Measurements from ENCODE around the gene TRIM7. TPM values are rescaled to one million over a fixed set of nuclear protein-coding genes. Genes with fewer than 3 reads are reported as not detected.

TRIM7 gene
- total and polyA plus RNA-seq, 9 of the 15 experiments (the other 6 are each of a cell fraction or from before 2014, with no cell fraction given), result 2.6 to 14.9 (median 8.9) TPM

GRCh38 chr5:181243564-181244343 is 38.8 kb upstream of the TRIM7 start, which contains the start of gene RACK1 (continued):
- TF ChIP-seq ZNF740 (CRISPR knock-in tag; IDR thresholded peaks at IDR 0.05) (peak; percentile 77), ZNF740 (tag; IDR thresholded peaks at IDR 0.05) (peak in 1 of 2 experiments; percentile 39; a peak in 2 of 4 replicates), FOXK1 (CRISPR knock-in tag; IDR thresholded peaks at IDR 0.05; ENCODE audit: borderline replicate concordance) (peak; percentile 77; the same call in 1 of the 2 replicates), YY1 (IDR thresholded peaks at IDR 0.05; ENCODE audit: borderline replicate concordance in 1 of 3, control insufficient read depth in 1 of 3, extremely low read depth in 1 of 3, insufficient read depth in 3 of 3, insufficient read length in 1 of 3, insufficient replicate concordance in 2 of 3, low read depth in 1 of 3, low read length in 2 of 3) (peak; percentile 98 to 100 (median 99)), ARNT (IDR thresholded peaks at IDR 0.05) (peak in 1 of 2 experiments; percentile 67; a peak in 2 of 4 replicates), EHMT2 (IDR thresholded peaks at IDR 0.05) (no peak), PCBP1 (IDR thresholded peaks at IDR 0.05; ENCODE audit: low read depth, low read length, poor library complexity, severe bottlenecking) (peak; percentile 66), SIX5 (IDR thresholded peaks at IDR 0.05; ENCODE audit: borderline replicate concordance in 1 of 2, insufficient read depth in 1 of 2, low read depth in 1 of 2, low read length in 2 of 2) (peak; percentile 28 to 39; a peak in 2 of 4 replicates)
- TF ChIP-seq, protein P1, sequence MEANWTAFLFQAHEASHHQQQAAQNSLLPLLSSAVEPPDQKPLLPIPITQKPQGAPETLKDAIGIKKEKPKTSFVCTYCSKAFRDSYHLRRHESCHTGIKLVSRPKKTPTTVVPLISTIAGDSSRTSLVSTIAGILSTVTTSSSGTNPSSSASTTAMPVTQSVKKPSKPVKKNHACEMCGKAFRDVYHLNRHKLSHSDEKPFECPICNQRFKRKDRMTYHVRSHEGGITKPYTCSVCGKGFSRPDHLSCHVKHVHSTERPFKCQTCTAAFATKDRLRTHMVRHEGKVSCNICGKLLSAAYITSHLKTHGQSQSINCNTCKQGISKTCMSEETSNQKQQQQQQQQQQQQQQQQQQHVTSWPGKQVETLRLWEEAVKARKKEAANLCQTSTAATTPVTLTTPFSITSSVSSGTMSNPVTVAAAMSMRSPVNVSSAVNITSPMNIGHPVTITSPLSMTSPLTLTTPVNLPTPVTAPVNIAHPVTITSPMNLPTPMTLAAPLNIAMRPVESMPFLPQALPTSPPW (CRISPR knock-in tag; IDR thresholded peaks at IDR 0.05), result peak; percentile 71; the same call in 1 of the 2 replicates
- TF ChIP-seq, protein P2, sequence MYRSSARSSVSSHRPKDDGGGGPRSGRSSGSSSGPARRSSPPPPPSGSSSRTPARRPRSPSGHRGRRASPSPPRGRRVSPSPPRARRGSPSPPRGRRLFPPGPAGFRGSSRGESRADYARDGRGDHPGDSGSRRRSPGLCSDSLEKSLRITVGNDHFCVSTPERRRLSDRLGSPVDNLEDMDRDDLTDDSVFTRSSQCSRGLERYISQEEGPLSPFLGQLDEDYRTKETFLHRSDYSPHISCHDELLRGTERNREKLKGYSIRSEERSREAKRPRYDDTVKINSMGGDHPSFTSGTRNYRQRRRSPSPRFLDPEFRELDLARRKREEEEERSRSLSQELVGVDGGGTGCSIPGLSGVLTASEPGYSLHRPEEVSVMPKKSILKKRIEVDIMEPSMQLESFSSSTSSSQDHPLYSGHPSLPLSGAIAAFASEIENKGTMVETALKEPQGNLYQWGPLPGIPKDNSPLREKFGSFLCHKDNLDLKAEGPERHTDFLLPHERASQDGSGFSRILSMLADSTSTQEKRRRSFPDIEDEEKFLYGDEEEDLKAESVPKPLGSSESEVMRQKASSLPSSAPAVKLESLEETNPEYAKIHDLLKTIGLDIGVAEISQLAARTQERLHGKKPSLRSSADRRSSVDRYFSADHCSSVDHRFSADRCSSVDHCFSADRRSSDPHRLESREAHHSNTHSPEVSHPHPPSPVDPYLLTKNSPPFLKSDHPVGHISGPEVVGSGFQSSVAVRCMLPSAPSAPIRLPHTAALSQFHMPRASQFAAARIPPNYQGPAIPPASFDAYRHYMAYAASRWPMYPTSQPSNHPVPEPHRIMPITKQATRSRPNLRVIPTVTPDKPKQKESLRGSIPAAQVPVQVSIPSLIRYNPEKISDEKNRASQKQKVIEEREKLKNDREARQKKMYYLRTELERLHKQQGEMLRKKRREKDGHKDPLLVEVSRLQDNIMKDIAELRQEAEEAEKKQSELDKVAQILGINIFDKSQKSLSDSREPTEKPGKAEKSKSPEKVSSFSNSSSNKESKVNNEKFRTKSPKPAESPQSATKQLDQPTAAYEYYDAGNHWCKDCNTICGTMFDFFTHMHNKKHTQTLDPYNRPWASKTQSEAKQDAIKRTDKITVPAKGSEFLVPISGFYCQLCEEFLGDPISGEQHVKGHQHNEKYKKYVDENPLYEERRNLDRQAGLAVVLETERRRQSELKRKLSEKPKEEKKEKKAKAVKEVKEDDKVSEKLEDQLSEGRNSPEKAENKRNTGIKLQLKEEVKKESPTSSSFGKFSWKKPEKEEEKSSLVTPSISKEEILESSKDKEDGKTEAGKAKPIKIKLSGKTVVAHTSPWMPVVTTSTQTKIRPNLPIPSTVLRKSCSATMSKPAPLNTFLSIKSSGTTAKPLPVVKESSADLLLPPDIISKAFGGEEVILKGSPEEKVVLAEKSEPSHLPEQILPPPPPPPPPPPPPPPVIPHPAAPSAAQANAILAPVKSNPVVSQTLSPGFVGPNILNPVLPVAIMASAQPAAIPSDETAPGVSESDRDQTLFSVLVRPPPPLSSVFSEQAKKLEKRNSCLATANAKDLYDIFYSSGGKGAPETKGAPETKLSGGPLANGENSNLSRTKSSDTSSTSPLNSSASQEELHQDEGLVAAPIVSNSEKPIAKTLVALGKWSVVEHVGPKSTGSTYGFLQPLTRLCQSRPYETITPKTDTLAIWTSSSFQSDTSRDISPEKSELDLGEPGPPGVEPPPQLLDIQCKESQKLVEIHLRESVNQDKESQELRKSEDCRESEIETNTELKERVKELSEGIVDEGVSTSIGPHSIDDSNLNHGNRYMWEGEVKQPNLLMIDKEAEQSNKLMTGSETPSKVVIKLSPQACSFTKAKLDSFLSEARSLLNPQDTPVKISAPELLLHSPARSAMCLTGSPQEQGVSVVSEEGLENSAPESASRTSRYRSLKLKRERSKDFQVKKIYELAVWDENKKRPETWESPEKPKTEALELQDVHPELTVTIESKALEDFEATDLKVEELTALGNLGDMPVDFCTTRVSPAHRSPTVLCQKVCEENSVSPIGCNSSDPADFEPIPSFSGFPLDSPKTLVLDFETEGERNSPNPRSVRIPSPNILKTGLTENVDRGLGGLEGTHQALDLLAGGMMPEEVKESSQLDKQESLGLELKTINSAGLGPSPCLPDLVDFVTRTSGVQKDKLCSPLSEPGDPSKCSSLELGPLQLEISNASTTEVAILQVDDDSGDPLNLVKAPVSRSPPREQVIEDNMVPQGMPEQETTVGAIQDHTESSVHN (IDR thresholded peaks at IDR 0.05; ENCODE audit: borderline replicate concordance in 1 of 2, low read depth in 1 of 2), result peak in 1 of 2 experiments; percentile 86; a peak in 2 of 4 replicates
- TF ChIP-seq, protein P3, sequence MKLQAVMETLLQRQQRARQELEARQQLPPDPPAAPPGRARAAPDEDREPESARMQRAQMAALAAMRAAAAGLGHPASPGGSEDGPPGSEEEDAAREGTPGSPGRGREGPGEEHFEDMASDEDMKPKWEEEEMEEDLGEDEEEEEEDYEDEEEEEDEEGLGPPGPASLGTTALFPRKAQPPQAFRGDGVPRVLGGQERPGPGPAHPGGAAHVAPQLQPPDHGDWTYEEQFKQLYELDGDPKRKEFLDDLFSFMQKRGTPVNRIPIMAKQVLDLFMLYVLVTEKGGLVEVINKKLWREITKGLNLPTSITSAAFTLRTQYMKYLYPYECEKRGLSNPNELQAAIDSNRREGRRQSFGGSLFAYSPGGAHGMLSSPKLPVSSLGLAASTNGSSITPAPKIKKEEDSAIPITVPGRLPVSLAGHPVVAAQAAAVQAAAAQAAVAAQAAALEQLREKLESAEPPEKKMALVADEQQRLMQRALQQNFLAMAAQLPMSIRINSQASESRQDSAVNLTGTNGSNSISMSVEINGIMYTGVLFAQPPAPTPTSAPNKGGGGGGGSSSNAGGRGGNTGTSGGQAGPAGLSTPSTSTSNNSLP (IDR thresholded peaks at IDR 0.05; ENCODE audit: borderline replicate concordance, low read depth, low read length), result no peak
